NB4 (cell line): ENCODE results near the gene ACD.

Experiments used
- POLR2A ChIP-seq: IDR thresholded peaks from 2 replicates; pipeline ENCODE4 v1.6.1; 2011; ENCODE audit warnings: mild to moderate bottlenecking; ENCODE audit not compliant: insufficient read length; ENCODE audit errors: extremely low read depth
- TF ChIP-seq, protein P1 (sequence below): IDR thresholded peaks from one replicate; pipeline ENCODE4 v1.5.1; 2012; ENCODE audit warnings: low read depth, low read length

DNA sequence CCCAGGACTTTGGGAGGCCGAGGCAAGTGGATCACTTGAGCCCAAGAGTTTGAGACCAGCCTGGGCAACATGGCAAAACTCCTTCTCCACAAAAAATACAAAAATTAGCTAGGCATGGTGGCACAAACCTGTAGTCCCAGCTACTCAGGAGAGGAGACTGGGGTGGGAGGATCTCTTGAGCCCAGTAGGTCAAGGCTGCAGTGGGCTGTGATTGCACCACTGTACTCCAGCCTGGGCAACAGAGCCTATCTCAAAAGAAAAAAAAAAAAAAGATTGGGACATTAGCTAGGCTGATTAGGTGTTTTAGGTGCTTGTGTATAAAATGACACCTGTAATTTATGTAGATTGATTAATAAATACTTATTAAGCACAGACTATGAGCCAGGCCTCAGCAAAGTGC, 49.0 kb upstream of the ACD start:
- TF ChIP-seq, protein P1, sequence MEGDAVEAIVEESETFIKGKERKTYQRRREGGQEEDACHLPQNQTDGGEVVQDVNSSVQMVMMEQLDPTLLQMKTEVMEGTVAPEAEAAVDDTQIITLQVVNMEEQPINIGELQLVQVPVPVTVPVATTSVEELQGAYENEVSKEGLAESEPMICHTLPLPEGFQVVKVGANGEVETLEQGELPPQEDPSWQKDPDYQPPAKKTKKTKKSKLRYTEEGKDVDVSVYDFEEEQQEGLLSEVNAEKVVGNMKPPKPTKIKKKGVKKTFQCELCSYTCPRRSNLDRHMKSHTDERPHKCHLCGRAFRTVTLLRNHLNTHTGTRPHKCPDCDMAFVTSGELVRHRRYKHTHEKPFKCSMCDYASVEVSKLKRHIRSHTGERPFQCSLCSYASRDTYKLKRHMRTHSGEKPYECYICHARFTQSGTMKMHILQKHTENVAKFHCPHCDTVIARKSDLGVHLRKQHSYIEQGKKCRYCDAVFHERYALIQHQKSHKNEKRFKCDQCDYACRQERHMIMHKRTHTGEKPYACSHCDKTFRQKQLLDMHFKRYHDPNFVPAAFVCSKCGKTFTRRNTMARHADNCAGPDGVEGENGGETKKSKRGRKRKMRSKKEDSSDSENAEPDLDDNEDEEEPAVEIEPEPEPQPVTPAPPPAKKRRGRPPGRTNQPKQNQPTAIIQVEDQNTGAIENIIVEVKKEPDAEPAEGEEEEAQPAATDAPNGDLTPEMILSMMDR: no peak
- TF ChIP-seq POLR2A: no peak
